HG03060 (cell line): ENCODE results near the gene PON2.
"Not testable (repeated sequence)": the region's sequence is repeated elsewhere in the genome, so short reads cannot be mapped to it uniquely, and the experiment has no call there.

Experiments
- ATAC-seq: cut with Tn5 transposase; IDR thresholded peaks from one replicate; pipeline ENCODE4 v1.9.1; 2021; ENCODE audit warnings: low read depth, moderate number of reproducible peaks; ENCODE audit not compliant: unreplicated experiment

Gene PON2

GRCh38 chr7:95434557-95435421 is at the start of gene PON2:
TSS of gene PON2 (minus strand) at chr7:95435028. CDS start at chr7:95434951, 77 bp downstream.
- ATAC-seq, result peak; percentile 93

- ATAC-seq, result no peak
Measured at GRCh38 chr7:95482424-95482823, 47.6 kb upstream of the PON2 start.

- ATAC-seq, result no peak
Measured at GRCh38 chr7:95481271-95482165, 46.7 kb upstream of the PON2 start.

- ATAC-seq, result peak; percentile 44
Measured at GRCh38 chr7:95479992-95480624, 45.3 kb upstream of the PON2 start.

GRCh38 chr7:95478272-95479037 is 43.6 kb upstream of the PON2 start:
- no peak for ATAC-seq

- ATAC-seq, result peak; percentile 39
Measured at GRCh38 chr7:95476904-95477594, 42.2 kb upstream of the PON2 start.

GRCh38 chr7:95476072-95476847 is 41.4 kb upstream of the PON2 start:
- no peak for ATAC-seq

- no peak for ATAC-seq
Measured at GRCh38 chr7:95473276-95473985, 38.6 kb upstream of the PON2 start.

- ATAC-seq, result no peak
Measured at GRCh38 chr7:95472581-95473161, 37.8 kb upstream of the PON2 start.

- ATAC-seq, result no peak
Measured at GRCh38 chr7:95471071-95471470, 36.2 kb upstream of the PON2 start.

- ATAC-seq, result peak; percentile 99
Measured at GRCh38 chr7:95470452-95470851, 35.6 kb upstream of the PON2 start.

- ATAC-seq, result no peak
Measured at GRCh38 chr7:95469848-95470247, 35.0 kb upstream of the PON2 start.

- no peak for ATAC-seq
Measured at GRCh38 chr7:95469187-95469586, 34.4 kb upstream of the PON2 start.

GRCh38 chr7:95467912-95468607 is 33.2 kb upstream of the PON2 start:
- no peak for ATAC-seq

- not testable (repeated sequence) for ATAC-seq
Measured at GRCh38 chr7:95460653-95461052, 25.8 kb upstream of the PON2 start.

GRCh38 chr7:95457947-95458346 is 23.1 kb upstream of the PON2 start:
- ATAC-seq, result no peak

- ATAC-seq, result peak; percentile 84
Measured at GRCh38 chr7:95454438-95455045, 19.7 kb upstream of the PON2 start.
